ENCODE data around the gene VPS45.

VPS45 gene

GRCh38 chr1:150073516-150073915, 5.9 kb downstream of the VPS45 start:
- Histone ChIP-seq H3K36me3 (ENCODE audit: control insufficient read depth, insufficient read depth, low read length) (no peaks in the 10 kb centered on the region; the same call in none of the 2 replicates), H3K27me3 (replicated peaks; ENCODE audit: control insufficient read depth, insufficient read depth, low read length) (no peaks in the 10 kb centered on the region)
- DNase-seq (ENCODE audit: extremely low read depth, insufficient read length): no peak

DNA sequence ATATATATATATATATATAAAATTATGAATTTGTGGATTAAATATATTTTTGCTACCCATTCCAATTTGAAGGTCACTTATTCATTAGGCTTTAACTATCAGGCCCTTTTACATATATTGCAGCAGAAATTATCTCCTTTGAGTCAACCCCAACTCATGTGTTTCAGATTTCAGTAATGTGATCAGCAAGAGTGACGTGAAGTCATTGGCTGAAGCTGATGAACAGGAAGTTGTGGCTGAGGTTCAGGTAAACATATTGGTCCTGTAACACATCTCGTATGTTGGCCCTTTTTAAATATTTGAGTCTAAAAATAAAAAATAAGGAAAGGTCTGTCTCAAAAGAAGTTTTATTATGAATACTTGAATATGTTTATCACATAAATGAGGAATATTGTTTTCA, 8.5 kb downstream of the VPS45 start:
- no peak for DNase-seq (ENCODE audit: extremely low read depth, insufficient read length)
- H3K27me3 ChIP-seq (replicated peaks; ENCODE audit: control insufficient read depth, insufficient read depth, low read length): no peaks in the 10 kb centered on the region
- no peak overlapping the region for H3K4me3 ChIP-seq (replicated peaks; ENCODE audit: low read depth, low read length)
- no peak for TF ChIP-seq CTCF (IDR thresholded peaks at IDR 0.05; ENCODE audit: insufficient read depth, low read length, poor library complexity, severe bottlenecking)
- H3K36me3 ChIP-seq (ENCODE audit: control insufficient read depth, insufficient read depth, low read length): no peaks in the 10 kb centered on the region; the same call in none of the 2 replicates

More at GRCh38 chr1:150073516-150073915, 5.9 kb downstream of the VPS45 start:
- no peak overlapping the region for H3K4me3 ChIP-seq (replicated peaks; ENCODE audit: low read depth, low read length)
- no peak for TF ChIP-seq CTCF (IDR thresholded peaks at IDR 0.05; ENCODE audit: insufficient read depth, low read length, poor library complexity, severe bottlenecking)

DNA sequence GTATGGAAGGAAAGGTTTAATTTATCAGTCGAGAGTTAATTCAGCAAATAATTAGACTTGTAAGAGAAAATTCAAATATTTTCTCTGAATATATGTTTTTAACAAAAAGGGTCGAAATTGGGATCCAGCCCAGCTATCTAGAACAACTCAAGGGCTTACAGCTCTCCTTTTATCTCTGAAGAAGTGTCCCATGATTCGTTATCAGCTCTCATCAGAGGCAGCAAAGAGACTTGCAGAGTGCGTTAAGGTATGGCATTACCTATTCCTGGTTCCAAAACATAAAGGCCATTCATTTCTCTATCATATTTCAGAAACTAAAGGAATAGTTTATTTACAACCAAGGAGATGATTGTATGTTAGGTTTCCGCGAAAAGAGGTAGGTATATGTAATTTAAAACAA, 9.4 kb downstream of the VPS45 start:
- no peaks in the 10 kb centered on the region; the same call in none of the 2 replicates for H3K36me3 ChIP-seq (ENCODE audit: control insufficient read depth, insufficient read depth, low read length)
- DNase-seq (ENCODE audit: extremely low read depth, insufficient read length): no peak
- H3K4me3 ChIP-seq (replicated peaks; ENCODE audit: low read depth, low read length): no peak overlapping the region
- H3K27me3 ChIP-seq (replicated peaks; ENCODE audit: control insufficient read depth, insufficient read depth, low read length): no peaks in the 10 kb centered on the region
- no peak for TF ChIP-seq CTCF (IDR thresholded peaks at IDR 0.05; ENCODE audit: insufficient read depth, low read length, poor library complexity, severe bottlenecking)

- no peak overlapping the region for H3K4me3 ChIP-seq (replicated peaks; ENCODE audit: low read depth, low read length)
- no peak for TF ChIP-seq CTCF (IDR thresholded peaks at IDR 0.05; ENCODE audit: insufficient read depth, low read length, poor library complexity, severe bottlenecking)
- peaks cover 1% of the 10 kb centered on the region for H3K36me3 ChIP-seq (ENCODE audit: control insufficient read depth, insufficient read depth, low read length)
- H3K27me3 ChIP-seq (replicated peaks; ENCODE audit: control insufficient read depth, insufficient read depth, low read length): no peaks in the 10 kb centered on the region
- DNase-seq (ENCODE audit: extremely low read depth, insufficient read length): no peak
These were observed 13.2 kb downstream of the VPS45 start for GRCh38 chr1:150080784-150081183.

- TF ChIP-seq CTCF (IDR thresholded peaks at IDR 0.05; ENCODE audit: insufficient read depth, low read length, poor library complexity, severe bottlenecking): no peak
- Histone ChIP-seq H3K27me3 (replicated peaks; ENCODE audit: control insufficient read depth, insufficient read depth, low read length) (no peaks in the 10 kb centered on the region), H3K36me3 (ENCODE audit: control insufficient read depth, insufficient read depth, low read length) (peaks cover 1% of the 10 kb centered on the region), H3K4me3 (replicated peaks; ENCODE audit: low read depth, low read length) (no peak overlapping the region)
- no peak for DNase-seq (ENCODE audit: extremely low read depth, insufficient read length)
These were observed 14.9 kb downstream of the VPS45 start for GRCh38 chr1:150082494-150082893.

GRCh38 chr1:150083907-150084306, 16.3 kb downstream of the VPS45 start:
- TF ChIP-seq CTCF (IDR thresholded peaks at IDR 0.05; ENCODE audit: insufficient read depth, low read length, poor library complexity, severe bottlenecking): no peak
- no peak overlapping the region for H3K4me3 ChIP-seq (replicated peaks; ENCODE audit: low read depth, low read length)
- peaks cover 1% of the 10 kb centered on the region for H3K36me3 ChIP-seq (ENCODE audit: control insufficient read depth, insufficient read depth, low read length)
- H3K27me3 ChIP-seq (replicated peaks; ENCODE audit: control insufficient read depth, insufficient read depth, low read length): no peaks in the 10 kb centered on the region
- DNase-seq (ENCODE audit: extremely low read depth, insufficient read length): no peak
